ENCODE results near the gene PDE1A.
"Not testable (repeated sequence)": the region's sequence is repeated elsewhere in the genome, so short reads cannot be mapped to it uniquely, and the experiment has no call there.

PDE1A gene

DNA sequence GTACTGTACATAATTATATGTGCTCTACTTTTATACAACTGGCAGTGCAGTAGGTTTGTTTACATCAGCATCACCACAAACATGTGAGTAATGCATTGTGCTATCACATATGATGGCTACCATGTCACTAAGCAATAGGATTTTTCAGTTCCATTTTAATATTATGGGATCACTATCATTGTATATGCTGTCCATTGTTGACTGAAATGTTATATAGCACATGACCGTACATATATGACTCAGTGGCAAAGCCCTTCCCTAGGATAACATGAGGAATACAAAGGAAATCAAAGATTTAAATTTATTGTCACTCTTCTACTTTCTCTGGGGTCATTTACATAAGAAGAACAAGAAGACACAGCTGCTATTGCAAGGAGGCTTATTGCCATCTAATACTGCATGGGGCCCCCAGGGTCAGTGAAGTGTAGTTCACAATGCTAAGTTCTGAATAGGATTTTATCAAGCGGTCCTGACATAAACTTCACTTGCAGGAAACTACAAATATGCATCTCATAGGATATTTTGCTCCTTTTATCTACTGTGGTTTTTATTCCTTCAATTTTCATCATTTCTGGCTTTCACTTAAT, 21.8 kb downstream of the PDE1A start:
- DNase-seq = no peak

GRCh38 chr2:182404092-182404491, 22.7 kb downstream of the PDE1A start:
- DNase-seq = no peak

DNA sequence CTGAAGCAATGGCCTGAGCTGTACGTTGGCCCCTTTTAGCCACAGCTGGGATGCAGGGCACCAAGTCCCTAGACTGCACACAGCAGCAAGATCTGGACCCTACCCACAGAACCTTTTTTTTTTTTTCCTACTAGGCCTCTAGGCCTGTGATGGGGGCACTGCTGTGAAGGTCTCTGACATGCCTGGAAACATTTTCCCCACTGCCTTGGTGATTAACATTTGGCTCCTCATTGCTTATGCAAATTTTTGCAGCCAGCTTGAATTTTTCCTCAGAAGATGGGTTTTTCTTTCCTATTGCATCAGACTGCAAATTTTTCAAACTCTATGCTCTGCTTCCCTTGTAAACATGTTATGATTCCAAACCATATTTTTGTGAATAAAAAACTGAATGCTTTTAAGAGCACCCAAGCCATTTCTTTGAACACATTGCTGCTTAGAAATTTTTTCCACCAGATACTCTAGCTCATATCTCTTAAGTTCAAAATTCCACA, 33.5 kb downstream of the PDE1A start:
- no peak for DNase-seq

GRCh38 chr2:182391443-182391842, 35.4 kb downstream of the PDE1A start:
- DNase-seq = no peak

- DNase-seq = not testable (repeated sequence)
Measured at GRCh38 chr2:182386267-182386880, 40.5 kb downstream of the PDE1A start.

GRCh38 chr2:182384860-182385259, 42.0 kb downstream of the PDE1A start:
- no peak for DNase-seq

DNA sequence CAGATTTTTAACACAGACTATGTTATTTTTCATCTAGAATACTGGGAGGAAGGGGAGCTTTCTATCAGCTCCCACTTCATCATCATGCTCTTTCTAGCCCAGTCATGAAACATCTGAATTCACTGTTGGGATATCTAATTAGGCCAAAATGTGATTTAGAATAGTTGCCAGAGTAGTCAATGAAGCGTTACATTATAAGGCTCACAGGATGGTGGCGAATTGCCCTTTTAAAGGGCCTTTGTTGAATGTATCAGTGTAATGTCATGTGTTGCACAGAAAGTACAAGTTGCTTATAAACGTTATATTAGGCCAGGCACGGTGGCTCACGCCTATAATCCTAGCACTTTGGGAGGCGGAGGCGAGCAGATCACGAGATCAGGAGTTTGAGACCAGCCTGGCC, 45.6 kb downstream of the PDE1A start:
- DNase-seq = no peak

DNA sequence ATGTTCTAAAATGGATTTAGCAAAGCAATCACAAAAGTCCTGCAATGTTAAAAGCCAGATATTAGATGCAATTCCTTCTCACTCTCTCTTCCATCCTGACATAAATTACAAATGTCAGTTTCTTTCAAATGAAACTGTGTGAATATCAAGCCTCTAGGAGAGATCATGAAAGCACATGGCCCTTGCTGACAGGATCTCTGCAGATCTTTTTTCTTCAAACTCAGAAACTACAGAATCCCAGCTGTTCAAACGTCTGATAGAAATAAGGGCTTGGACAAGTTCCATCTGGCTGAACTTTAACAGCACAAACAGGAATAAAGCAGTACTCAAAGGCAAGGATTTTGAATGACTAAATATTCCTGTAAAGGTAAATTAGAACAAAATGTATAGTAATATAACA, 47.6 kb downstream of the PDE1A start:
- DNase-seq = no peak

- DNase-seq = no peak
Measured at GRCh38 chr2:182378759-182379158, 48.1 kb downstream of the PDE1A start.

GRCh38 chr2:182377467-182377866, 49.4 kb downstream of the PDE1A start:
- DNase-seq = no peak

DNA sequence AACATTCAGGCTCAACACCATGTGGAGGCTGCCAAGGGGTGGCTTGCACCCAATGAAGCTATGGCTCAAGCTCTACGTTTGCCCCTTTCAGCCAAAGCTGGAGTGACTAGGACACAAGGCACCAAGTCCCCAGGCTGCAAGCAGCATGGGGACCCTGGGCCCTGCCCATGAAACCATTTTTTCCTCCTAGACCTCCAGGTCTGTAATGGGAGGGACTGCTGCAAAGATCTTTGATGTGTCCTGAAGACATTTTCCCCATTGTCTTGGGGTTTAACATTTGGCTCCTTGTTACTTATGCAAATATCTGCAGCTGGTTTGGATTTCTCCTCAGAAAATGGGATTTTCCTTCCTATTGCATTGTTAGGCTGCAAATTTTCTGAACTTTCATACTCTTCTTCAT, 51.0 kb downstream of the PDE1A start:
- DNase-seq = no peak

GRCh38 chr2:182372661-182373060, 54.2 kb downstream of the PDE1A start:
- DNase-seq = no peak

- DNase-seq = no peak
Measured at GRCh38 chr2:182368996-182369395, 57.8 kb downstream of the PDE1A start.

- no peak for DNase-seq
Measured at GRCh38 chr2:182368446-182368845, 58.4 kb downstream of the PDE1A start.

DNA sequence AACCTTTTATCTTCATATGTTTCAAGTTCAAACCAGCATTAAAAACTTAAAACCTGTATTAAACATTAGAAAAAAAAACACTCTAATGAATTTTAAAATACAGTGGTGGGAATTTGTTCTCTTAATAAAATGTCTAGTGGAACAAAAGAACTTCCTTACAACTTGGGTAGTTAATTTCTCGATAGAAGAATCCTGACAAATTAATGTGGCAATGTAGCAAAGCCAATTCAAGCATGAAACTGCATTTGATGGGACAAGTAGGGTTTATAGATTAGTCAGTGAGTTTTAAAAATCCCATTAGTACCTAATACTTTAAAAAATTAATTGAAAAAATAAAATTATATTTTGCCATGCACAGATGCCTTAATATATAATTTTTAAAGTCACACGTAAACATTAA, 59.4 kb downstream of the PDE1A start:
- DNase-seq = no peak

GRCh38 chr2:182366628-182367027, 60.2 kb downstream of the PDE1A start:
- DNase-seq = no peak

DNA sequence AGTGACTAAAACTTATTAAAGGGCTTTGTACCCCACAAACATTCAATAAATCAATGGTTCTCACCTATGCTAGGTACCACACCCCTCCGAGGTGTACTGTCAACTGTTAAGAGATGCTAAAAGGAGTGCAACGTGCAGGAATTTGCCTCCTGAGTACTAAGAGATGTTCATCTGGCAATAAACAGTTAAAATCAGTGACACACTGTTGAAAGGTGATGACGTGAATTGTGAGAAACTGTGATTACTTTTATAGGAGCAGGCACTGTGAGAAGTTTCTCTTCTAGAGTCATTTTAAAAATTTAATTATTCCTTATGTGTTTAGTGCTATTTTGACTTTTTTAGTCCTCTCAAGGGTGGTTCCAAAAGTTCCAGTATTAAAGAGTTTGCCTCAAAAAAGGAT, 61.0 kb downstream of the PDE1A start:
- no peak for DNase-seq

DNA sequence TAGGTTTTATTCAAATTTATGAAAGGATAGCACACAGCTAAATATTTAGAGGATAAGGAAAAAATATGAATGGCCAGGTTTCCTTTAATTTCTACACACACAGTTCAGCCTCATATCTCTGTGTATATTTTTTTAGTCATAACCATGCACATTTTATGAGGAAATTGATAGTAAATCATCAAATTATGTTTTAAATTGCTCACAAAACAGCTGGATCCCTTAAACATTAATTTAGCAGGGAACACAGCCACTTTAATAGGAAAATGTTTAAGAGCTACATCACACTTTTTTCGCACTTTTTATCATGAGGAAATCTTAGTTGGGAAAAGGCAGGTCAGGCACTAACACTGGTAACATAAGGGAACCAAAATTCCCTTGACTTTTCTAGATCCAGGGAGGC, 65.4 kb downstream of the PDE1A start:
- no peak for DNase-seq

- DNase-seq = no peak
Measured at GRCh38 chr2:182360663-182361260, 66.1 kb downstream of the PDE1A start.

DNA sequence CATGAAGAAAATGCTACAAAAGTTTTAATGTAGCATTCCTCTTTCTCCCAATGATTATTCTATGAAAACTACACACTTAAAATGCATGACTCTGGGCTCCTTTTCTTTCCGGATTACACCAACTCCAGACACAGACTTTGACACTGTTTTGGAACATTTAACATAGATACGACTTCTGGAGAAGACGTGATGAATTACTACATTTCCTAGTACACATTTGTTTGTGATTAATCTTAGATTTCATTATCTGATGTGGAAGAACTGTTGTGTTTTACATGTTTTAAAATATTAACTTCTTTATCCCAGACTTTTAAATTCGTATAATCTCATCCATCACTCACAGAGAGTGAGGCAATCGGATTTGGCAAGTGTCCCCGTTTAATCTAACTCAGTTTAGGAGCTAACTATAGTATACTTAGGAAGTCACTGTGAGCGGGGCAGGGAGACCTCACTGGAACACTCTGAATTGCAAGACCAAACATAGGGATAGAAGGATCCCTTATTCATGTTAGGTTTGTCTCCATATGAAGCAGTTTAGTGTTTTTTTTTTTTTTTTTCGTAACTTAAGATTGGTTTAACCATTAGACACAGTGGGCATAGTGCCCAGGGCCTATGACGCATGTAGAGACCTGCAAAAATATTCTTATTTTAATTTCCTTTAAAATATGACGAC, 66.7 kb downstream of the PDE1A start:
- DNase-seq = no peak

GRCh38 chr2:182359027-182359989, 67.5 kb downstream of the PDE1A start:
- no peak for DNase-seq

DNA sequence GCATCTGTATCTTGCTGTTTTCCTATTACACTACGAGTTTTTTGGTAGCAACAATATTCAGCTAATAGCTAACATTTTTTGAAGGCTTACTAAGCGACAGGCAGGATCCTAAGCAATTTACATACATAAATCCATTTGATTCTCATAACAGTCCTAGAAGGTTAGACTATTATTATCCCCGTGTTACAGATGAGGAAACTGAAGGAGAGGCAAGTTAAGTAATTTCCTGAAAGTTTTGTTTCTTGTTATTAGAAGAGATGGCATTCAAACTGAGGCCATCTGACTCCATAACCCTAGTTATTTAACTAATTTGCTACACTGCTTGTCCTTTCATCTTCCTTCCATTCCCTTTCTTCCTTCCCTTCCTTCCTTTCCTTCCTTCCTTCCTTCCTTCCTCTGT, 68.2 kb downstream of the PDE1A start:
- no peak for DNase-seq

DNA sequence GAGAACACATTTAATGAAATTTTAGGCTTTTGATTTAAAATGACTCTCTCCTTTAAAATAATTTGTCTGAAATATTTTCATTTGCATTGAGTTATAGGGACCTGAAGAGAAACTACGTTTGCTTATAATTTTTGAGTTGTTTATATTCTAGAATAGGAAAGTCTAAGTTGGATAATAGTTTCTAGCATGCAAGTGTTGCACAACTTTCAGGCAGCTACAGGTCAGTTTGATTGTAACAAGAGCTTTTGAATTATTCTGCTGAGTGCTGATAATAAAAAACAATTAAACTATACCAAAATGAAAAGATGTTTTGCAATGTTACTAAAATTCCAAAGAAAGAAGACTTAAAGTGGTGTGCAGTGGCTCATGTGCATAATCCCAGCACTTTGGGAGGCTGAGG, 71.0 kb downstream of the PDE1A start:
- no peak for DNase-seq
